ENCODE results near the gene DTHD1.

The DTHD1 gene

DNA sequence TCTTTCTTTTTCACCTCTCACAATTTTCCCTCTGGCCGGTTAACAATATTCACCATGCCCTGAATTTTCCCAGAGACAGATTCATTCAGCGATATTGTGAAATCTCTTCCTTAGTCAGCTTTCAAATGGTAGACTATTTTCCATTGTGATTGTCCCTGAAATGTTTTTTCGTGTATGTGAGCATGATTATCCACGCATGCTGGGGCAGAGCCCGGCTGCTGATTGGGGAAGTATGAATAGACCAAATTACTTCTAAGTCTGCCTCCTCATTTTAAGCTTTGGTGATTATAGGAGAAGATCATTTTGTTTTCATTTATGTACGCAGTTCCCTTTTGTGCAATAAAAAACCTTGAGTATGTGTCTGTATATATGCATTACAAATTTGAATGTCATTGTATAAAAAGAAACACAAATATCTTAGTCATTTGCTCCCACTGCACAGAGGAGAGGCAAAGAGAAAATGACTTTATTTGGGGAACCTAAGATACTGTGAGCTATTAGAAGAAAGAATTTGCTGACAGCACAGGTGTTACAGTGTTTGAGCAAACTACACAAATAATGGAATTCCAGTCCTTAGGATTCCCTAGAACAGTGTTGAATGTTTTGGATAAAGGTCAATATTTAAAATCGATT lies 11.3 kb downstream of the DTHD1 start:
- H3K4me3 ChIP-seq (ENCODE audit: low read depth, low read length): no peak overlapping the region
- no peak for DNase-seq (ENCODE audit: low read depth)
- TF ChIP-seq, protein P1, sequence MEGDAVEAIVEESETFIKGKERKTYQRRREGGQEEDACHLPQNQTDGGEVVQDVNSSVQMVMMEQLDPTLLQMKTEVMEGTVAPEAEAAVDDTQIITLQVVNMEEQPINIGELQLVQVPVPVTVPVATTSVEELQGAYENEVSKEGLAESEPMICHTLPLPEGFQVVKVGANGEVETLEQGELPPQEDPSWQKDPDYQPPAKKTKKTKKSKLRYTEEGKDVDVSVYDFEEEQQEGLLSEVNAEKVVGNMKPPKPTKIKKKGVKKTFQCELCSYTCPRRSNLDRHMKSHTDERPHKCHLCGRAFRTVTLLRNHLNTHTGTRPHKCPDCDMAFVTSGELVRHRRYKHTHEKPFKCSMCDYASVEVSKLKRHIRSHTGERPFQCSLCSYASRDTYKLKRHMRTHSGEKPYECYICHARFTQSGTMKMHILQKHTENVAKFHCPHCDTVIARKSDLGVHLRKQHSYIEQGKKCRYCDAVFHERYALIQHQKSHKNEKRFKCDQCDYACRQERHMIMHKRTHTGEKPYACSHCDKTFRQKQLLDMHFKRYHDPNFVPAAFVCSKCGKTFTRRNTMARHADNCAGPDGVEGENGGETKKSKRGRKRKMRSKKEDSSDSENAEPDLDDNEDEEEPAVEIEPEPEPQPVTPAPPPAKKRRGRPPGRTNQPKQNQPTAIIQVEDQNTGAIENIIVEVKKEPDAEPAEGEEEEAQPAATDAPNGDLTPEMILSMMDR (conservative IDR thresholded peaks at IDR 0.05; ENCODE audit: low read depth, low read length): no peak

- TF ChIP-seq, protein P1 (conservative IDR thresholded peaks at IDR 0.05; ENCODE audit: low read depth, low read length): no peak
- DNase-seq (ENCODE audit: low read depth): no peak
- H3K4me3 ChIP-seq (ENCODE audit: low read depth, low read length): no peak overlapping the region
These were observed 19.7 kb downstream of the DTHD1 start for GRCh38 chr4:36301127-36301526.

DNA sequence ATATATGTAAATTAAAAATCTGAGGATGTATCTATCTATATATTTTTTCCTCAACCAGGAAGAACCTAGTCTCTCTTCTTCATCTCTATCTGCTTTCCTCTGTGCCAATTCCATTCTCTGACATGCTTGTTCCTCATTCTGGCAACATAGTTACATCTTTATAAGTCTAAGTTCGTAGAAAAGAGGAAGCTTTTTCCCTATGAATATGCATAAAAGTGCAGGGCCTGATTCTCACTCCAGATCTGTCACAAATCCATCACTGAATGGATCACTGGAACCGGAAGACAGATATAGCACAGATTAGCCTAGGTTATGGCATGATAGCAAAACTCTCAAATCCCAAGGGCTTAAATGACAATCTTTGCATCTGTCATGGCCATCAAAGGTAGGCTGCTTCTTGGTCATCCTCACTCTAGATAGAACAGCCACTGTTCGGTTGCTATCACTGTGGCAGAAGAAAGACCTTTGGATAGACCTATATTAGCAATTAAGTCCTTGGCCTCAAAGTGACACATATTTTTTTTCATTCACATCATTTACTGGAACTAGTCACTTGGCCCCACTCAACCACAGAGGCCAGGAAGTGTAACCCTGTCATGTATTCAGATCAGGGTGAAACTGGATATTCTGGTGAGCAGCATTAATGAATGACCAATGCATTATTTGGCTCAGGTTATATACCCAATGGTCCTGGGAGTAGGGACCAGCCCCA lies 22.2 kb downstream of the DTHD1 start:
- TF ChIP-seq, protein P1 (conservative IDR thresholded peaks at IDR 0.05; ENCODE audit: low read depth, low read length): no peak
- DNase-seq (ENCODE audit: low read depth): no peak
- H3K4me3 ChIP-seq (ENCODE audit: low read depth, low read length): no peak overlapping the region

DNA sequence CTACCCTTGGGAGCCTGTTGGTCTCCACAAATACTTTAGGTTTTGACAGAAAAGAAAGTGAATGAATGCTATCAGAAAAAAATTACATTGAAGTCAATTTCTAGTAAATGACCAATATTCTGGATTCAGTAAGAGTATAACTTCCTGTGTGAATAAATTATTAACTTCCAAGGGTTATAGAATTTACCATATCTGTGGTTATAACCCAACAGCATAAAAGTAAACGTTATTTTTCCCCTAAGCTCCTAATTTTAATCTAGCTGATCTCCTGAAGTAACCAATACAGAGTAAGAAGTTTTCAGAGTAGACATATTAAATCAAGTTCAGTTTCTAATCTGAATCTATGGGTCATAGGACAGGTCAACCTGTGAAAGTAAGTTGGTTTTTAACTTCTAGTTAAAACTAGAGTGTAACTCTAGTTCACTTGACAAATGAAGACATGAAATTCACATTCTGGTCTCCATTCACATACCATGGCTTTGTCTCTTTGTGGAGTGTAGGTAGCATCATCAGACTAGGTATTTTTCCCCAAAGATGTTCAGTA lies 22.8 kb downstream of the DTHD1 start:
- TF ChIP-seq, protein P1 (conservative IDR thresholded peaks at IDR 0.05; ENCODE audit: low read depth, low read length): no peak
- no peak overlapping the region for H3K4me3 ChIP-seq (ENCODE audit: low read depth, low read length)
- no peak for DNase-seq (ENCODE audit: low read depth)

DNA sequence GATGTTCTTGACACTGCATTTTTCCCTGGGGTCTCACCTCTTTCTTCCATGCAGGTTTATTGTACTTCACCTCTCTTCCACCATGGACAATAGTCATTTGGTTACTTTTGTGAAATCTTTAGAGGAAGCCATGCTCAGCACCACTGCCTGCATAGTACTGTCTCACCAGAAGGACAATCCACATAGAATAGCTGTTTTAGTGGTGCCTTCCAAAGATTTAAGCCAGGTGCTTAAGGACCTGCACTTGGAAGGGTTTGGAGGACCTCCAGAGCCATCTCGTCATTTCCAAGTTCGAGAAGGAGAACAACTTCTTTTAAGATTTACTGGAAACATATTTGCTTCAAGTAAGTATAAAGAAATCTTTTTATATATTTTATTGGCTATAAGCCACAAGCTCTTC lies 26.7 kb downstream of the DTHD1 start:
- TF ChIP-seq, protein P1 (conservative IDR thresholded peaks at IDR 0.05; ENCODE audit: low read depth, low read length): no peak
- H3K4me3 ChIP-seq (ENCODE audit: low read depth, low read length): no peak overlapping the region
- no peak for DNase-seq (ENCODE audit: low read depth)

- H3K4me3 ChIP-seq (ENCODE audit: low read depth, low read length): no peak overlapping the region
- TF ChIP-seq, protein P1 (conservative IDR thresholded peaks at IDR 0.05; ENCODE audit: low read depth, low read length): no peak
- DNase-seq (ENCODE audit: low read depth): no peak
These were observed 28.8 kb downstream of the DTHD1 start for GRCh38 chr4:36310216-36310615.
